Neural cell (in vitro differentiated cells): ENCODE results near the gene AOAH. TPM values are rescaled to one million over a fixed set of nuclear protein-coding genes. Genes with fewer than 3 reads are reported as not detected.
A peak's percentile ranks its signal among the peaks of the same experiment; 100 is the strongest.

Experiments used
- H2AFZ ChIP-seq: fragments of 200-600, 300-800 bp; sonication (generic), shearing (Covaris generic); 2 replicates; pipeline ENCODE4 v1.6.0; 2014; ENCODE audit warnings: low read depth, mild to moderate bottlenecking, antibody characterized with exemption, low read length, moderate library complexity
- H3F3A ChIP-seq: fragments of 200-600 bp; shearing (Covaris generic); 2 replicates; pipeline ENCODE4 v1.6.1; 2016; ENCODE audit warnings: mild to moderate bottlenecking, moderate library complexity, mixed read lengths, antibody characterized with exemption, low read length; ENCODE audit not compliant: insufficient read depth, poor library complexity, severe bottlenecking
- H3K27ac ChIP-seq: fragments of 200-600, 300-800 bp; sonication (generic), shearing (Covaris generic); 2 replicates; pipeline ENCODE4 v1.5.1; 2014; ENCODE audit warnings: mild to moderate bottlenecking, low read length, moderate library complexity
- H3K27me3 ChIP-seq: fragments of 300-800, 200-600 bp; sonication (generic), shearing (Covaris generic); 2 replicates; pipeline ENCODE4 v1.6.0; 2014; ENCODE audit warnings: mild to moderate bottlenecking, low read depth, low read length, moderate library complexity; ENCODE audit not compliant: insufficient read depth
- H3K36me3 ChIP-seq: fragments of 300-800, 200-600 bp; sonication (generic), shearing (Covaris generic); 2 replicates; pipeline ENCODE4 v1.5.1; 2014; ENCODE audit warnings: mild to moderate bottlenecking, antibody characterized with exemption, low read length, moderate library complexity; ENCODE audit not compliant: insufficient read depth
- H3K4me2 ChIP-seq: fragments of 300-800, 200-600 bp; sonication (generic), shearing (Covaris generic); 2 replicates; pipeline ENCODE4 v1.6.0; 2014; ENCODE audit warnings: mild to moderate bottlenecking, low read length
- H3K4me3 ChIP-seq: fragments of 300-800, 200-600 bp; sonication (generic), shearing (Covaris generic); 2 replicates; pipeline ENCODE4 v1.5.1; 2014; ENCODE audit warnings: mild to moderate bottlenecking, low read length, moderate library complexity
- H3K79me2 ChIP-seq: fragments of 200-600 bp; shearing (Covaris generic); replicated peaks from 2 replicates; pipeline ENCODE4 v1.6.0; 2014; ENCODE audit warnings: mild to moderate bottlenecking, low read length, moderate library complexity; ENCODE audit not compliant: insufficient read depth
- H3K9ac ChIP-seq: fragments of 300-800, 200-600 bp; sonication (generic), shearing (Covaris generic); 2 replicates; pipeline ENCODE4 v1.6.1; 2016; ENCODE audit warnings: mild to moderate bottlenecking, low read length, mixed read lengths
- H3K9me2 ChIP-seq: fragments of 200-600 bp; shearing (Covaris generic); 2 replicates; pipeline ENCODE4 v1.6.1; 2016; ENCODE audit warnings: mild to moderate bottlenecking, low read length, mixed read lengths; ENCODE audit not compliant: insufficient read depth
- H3K9me3 ChIP-seq: fragments of 200-600, 300-800 bp; sonication (generic), shearing (Covaris generic); 2 replicates; pipeline ENCODE4 v1.6.1; 2016; ENCODE audit warnings: mild to moderate bottlenecking, mixed run types, low read length, moderate library complexity, mixed read lengths
- H4K20me1 ChIP-seq: fragments of 200-600 bp; shearing (Covaris generic); 2 replicates; pipeline ENCODE4 v1.6.1; 2016; ENCODE audit warnings: mild to moderate bottlenecking, mixed run types; ENCODE audit not compliant: insufficient read depth
- CTCF ChIP-seq: fragments of 450-650 bp; IDR thresholded peaks from 2 replicates; pipeline ENCODE4 v1.5.1; 2014; ENCODE audit warnings: antibody characterized with exemption, mild to moderate bottlenecking, moderate library complexity; ENCODE audit not compliant: poor library complexity, severe bottlenecking
- EP300 ChIP-seq: fragments of 450-650 bp; conservative IDR thresholded peaks from 2 replicates; pipeline ENCODE4 v1.6.1; 2014; ENCODE audit warnings: antibody characterized with exemption, mild to moderate bottlenecking, moderate library complexity; ENCODE audit not compliant: poor library complexity, severe bottlenecking
- EZH2 ChIP-seq: fragments of 200-600, 300-800 bp; shearing (Covaris generic), sonication (generic); IDR thresholded peaks from 2 replicates; pipeline ENCODE4 v1.6.1; 2014; ENCODE audit warnings: antibody characterized with exemption, low read length, borderline replicate concordance, mild to moderate bottlenecking; ENCODE audit not compliant: insufficient read depth, poor library complexity, severe bottlenecking
- MXI1 ChIP-seq: fragments of 450-650 bp; conservative IDR thresholded peaks from 2 replicates; pipeline ENCODE4 v1.6.1; 2014; ENCODE audit warnings: antibody characterized with exemption, mild to moderate bottlenecking; ENCODE audit not compliant: poor library complexity, severe bottlenecking
- POLR2AphosphoS5 ChIP-seq: IDR thresholded peaks from 2 replicates; pipeline ENCODE4 v1.6.1; 2012
- RAD21 ChIP-seq: fragments of 450-650 bp; conservative IDR thresholded peaks from 2 replicates; pipeline ENCODE4 v1.6.1; 2014; ENCODE audit warnings: antibody characterized with exemption, mild to moderate bottlenecking, moderate library complexity
- SMC3 ChIP-seq: fragments of 450-650 bp; conservative IDR thresholded peaks from 2 replicates; pipeline ENCODE4 v1.6.1; 2014; ENCODE audit warnings: antibody characterized with exemption, mild to moderate bottlenecking, moderate library complexity; ENCODE audit not compliant: poor library complexity
- TAF1 ChIP-seq: IDR thresholded peaks from 2 replicates; pipeline ENCODE4 v1.6.1; 2012; ENCODE audit warnings: low read depth
- polyA plus RNA-seq: library from polyadenylated mRNA; depleted of rRNA; stranded (reverse); fragments of >200 nt; gene quantifications from 2 replicates; pipeline ENCODE4 v1.2.3, GENCODE V29; 2014
- TF ChIP-seq, protein P1 (sequence below): IDR thresholded peaks from 2 replicates; pipeline ENCODE4 v1.6.1; 2012; ENCODE audit warnings: borderline replicate concordance

AOAH gene
- polyA plus RNA-seq, 1 donor from 2014 or later = 4.3 TPM

DNA sequence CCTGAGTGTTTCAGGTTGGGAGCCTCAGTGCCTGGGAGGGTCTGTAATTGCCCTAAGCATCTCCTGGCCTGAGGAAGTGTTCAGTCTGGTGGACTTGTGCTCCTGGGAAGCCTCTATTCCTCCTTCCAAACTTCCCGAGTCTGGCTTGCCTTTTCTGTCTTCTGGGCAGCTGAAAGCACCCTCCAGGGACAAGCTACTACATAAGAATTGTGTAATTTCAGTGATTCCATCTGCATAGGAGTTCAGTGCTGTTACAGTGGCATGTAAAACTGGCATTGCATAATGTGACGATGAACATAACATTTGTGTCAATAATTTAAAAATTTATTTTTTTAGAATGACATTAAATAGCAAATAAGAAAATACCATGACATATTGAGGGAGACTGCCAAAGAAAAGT is 109.3 kb downstream of the AOAH start:
- TF ChIP-seq POLR2AphosphoS5 (no peak), RAD21 (no peak), TAF1 (no peak), EP300 (no peak), EZH2 (no peak), SMC3 (no peak), MXI1 (no peak), CTCF (no peak)
- TF ChIP-seq, protein P1, sequence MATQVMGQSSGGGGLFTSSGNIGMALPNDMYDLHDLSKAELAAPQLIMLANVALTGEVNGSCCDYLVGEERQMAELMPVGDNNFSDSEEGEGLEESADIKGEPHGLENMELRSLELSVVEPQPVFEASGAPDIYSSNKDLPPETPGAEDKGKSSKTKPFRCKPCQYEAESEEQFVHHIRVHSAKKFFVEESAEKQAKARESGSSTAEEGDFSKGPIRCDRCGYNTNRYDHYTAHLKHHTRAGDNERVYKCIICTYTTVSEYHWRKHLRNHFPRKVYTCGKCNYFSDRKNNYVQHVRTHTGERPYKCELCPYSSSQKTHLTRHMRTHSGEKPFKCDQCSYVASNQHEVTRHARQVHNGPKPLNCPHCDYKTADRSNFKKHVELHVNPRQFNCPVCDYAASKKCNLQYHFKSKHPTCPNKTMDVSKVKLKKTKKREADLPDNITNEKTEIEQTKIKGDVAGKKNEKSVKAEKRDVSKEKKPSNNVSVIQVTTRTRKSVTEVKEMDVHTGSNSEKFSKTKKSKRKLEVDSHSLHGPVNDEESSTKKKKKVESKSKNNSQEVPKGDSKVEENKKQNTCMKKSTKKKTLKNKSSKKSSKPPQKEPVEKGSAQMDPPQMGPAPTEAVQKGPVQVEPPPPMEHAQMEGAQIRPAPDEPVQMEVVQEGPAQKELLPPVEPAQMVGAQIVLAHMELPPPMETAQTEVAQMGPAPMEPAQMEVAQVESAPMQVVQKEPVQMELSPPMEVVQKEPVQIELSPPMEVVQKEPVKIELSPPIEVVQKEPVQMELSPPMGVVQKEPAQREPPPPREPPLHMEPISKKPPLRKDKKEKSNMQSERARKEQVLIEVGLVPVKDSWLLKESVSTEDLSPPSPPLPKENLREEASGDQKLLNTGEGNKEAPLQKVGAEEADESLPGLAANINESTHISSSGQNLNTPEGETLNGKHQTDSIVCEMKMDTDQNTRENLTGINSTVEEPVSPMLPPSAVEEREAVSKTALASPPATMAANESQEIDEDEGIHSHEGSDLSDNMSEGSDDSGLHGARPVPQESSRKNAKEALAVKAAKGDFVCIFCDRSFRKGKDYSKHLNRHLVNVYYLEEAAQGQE = no peak
- H3K36me3 ChIP-seq = no peaks in the 10 kb centered on the region
- H3K4me2 ChIP-seq = no peak overlapping the region
- no peaks in the 10 kb centered on the region for H4K20me1 ChIP-seq
- H3F3A ChIP-seq = no peaks in the 10 kb centered on the region
- no peaks in the 10 kb centered on the region for H3K9me3 ChIP-seq
- H2AFZ ChIP-seq = no peak overlapping the region
- no peaks in the 10 kb centered on the region for H3K79me2 ChIP-seq
- no peak overlapping the region for H3K9ac ChIP-seq
- no peak overlapping the region for H3K27ac ChIP-seq
- no peaks in the 10 kb centered on the region for H3K9me2 ChIP-seq
- no peak overlapping the region for H3K4me3 ChIP-seq
- H3K27me3 ChIP-seq = no peaks in the 10 kb centered on the region

GRCh38 chr7:36613031-36613614 is 111.2 kb downstream of the AOAH start:
- Histone ChIP-seq H3K9me3 (no peaks in the 10 kb centered on the region), H3K36me3 (no peaks in the 10 kb centered on the region), H3K27me3 (no peaks in the 10 kb centered on the region), H3K27ac (no peak overlapping the region), H2AFZ (no peak overlapping the region), H3K9ac (no peak overlapping the region), H3K79me2 (no peaks in the 10 kb centered on the region), H3K4me2 (no peak overlapping the region), H3K9me2 (no peaks in the 10 kb centered on the region), H3K4me3 (no peak overlapping the region), H4K20me1 (no peaks in the 10 kb centered on the region), H3F3A (no peaks in the 10 kb centered on the region)
- no peak for TF ChIP-seq POLR2AphosphoS5
- no peak for TF ChIP-seq SMC3
- no peak for TF ChIP-seq EP300
- TF ChIP-seq, protein P1 = peak; percentile 19
- no peak for TF ChIP-seq RAD21
